Liver (tissue), 9 donors: ENCODE data around the gene LMF1. TPM values are rescaled to one million over a fixed set of nuclear protein-coding genes. Genes with fewer than 3 reads are reported as not detected.

Experiments used
- DNase-seq: peaks from one replicate; pipeline ENCODE4 v3.0.0-alpha.2; 2017; ENCODE audit warnings: low spot score
- H3K27ac ChIP-seq, 2 donors: one replicate each; pipeline ENCODE4 v1.7.0; 2013; ENCODE audit warnings: inconsistent platforms in 2 of 2, low read length in 2 of 2, control low read depth in 1 of 2, low read depth in 1 of 2, mild to moderate bottlenecking in 1 of 2
- H3K27me3 ChIP-seq, 4 donors: one replicate each; pipeline versions ENCODE4 v1.6.1 to v1.7.0; 2013; ENCODE audit warnings: low read length in 3 of 4, inconsistent platforms in 1 of 4, mild to moderate bottlenecking in 1 of 4, moderate library complexity in 1 of 4; ENCODE audit not compliant: control insufficient read depth in 4 of 4, insufficient read depth in 4 of 4
- H3K36me3 ChIP-seq, 4 donors: one replicate each; pipeline versions ENCODE4 v1.6.1 to v1.7.0; 2013; ENCODE audit warnings: low read length in 3 of 4, mild to moderate bottlenecking in 3 of 4, low read depth in 1 of 4, moderate library complexity in 1 of 4; ENCODE audit not compliant: control insufficient read depth in 4 of 4, insufficient read depth in 3 of 4
- H3K4me1 ChIP-seq, 4 donors: one replicate each; pipeline versions ENCODE4 v1.6.1 to v1.7.0; 2013; ENCODE audit warnings: low read length in 3 of 4, mild to moderate bottlenecking in 3 of 4, moderate library complexity in 1 of 4; ENCODE audit not compliant: control insufficient read depth in 4 of 4, insufficient read depth in 4 of 4
- H3K4me3 ChIP-seq, 3 donors: one replicate each; pipeline versions ENCODE4 v1.6.1 to v1.7.0; 2013; ENCODE audit warnings: low read length in 3 of 3, control low read depth in 1 of 3, low read depth in 1 of 3, mild to moderate bottlenecking in 1 of 3
- H3K9ac ChIP-seq, 2 donors: one replicate each; pipeline ENCODE4 v1.7.0; 2013; ENCODE audit warnings: low read length in 2 of 2, mild to moderate bottlenecking in 2 of 2, moderate library complexity in 2 of 2, control low read depth in 1 of 2, low read depth in 1 of 2
- H3K9me3 ChIP-seq, 4 donors: one replicate each; pipeline versions ENCODE4 v1.6.1 to v1.7.0; 2013; ENCODE audit warnings: low read length in 3 of 4; ENCODE audit not compliant: control insufficient read depth in 4 of 4
- ATF3 ChIP-seq: IDR thresholded peaks from 2 replicates; pipeline ENCODE4 v1.6.1; 2016; ENCODE audit warnings: antibody characterized with exemption
- CTCF ChIP-seq: fragments of 150-350 bp; IDR thresholded peaks from 2 replicates; pipeline ENCODE4 v1.5.1; 2017; ENCODE audit warnings: improper control_type of control experiment, low read depth, low read length; ENCODE audit not compliant: missing input control
- EGR1 ChIP-seq, 2 donors: IDR thresholded peaks; 2 replicates each; pipeline ENCODE4 v1.6.1; 2016 to 2018; ENCODE audit warnings: antibody characterized with exemption in 2 of 2, low read depth in 2 of 2
- FOXA1 ChIP-seq: IDR thresholded peaks from 2 replicates; pipeline ENCODE4 v1.6.1; 2016; ENCODE audit warnings: antibody characterized with exemption
- FOXA2 ChIP-seq: IDR thresholded peaks from 2 replicates; pipeline ENCODE4 v1.6.1; 2016; ENCODE audit warnings: antibody characterized with exemption
- GABPA ChIP-seq, 2 donors: IDR thresholded peaks in 1 of 2; conservative IDR thresholded peaks in 1 of 2; 2 replicates each; pipeline ENCODE4 v1.6.1; 2016; ENCODE audit warnings: antibody characterized with exemption in 2 of 2, mild to moderate bottlenecking in 1 of 2, moderate library complexity in 1 of 2
- HNF4A ChIP-seq, 2 donors: conservative IDR thresholded peaks; 2 replicates each; pipeline ENCODE4 v1.6.1; 2016; ENCODE audit warnings: antibody characterized with exemption in 2 of 2, mild to moderate bottlenecking in 2 of 2
- HNF4G ChIP-seq: IDR thresholded peaks from 2 replicates; pipeline ENCODE4 v1.6.1; 2016; ENCODE audit warnings: antibody characterized with exemption
- JUND ChIP-seq, 2 donors: IDR thresholded peaks; 2 replicates each; pipeline ENCODE4 v1.6.1; 2016; ENCODE audit warnings: antibody characterized with exemption in 2 of 2
- MAX ChIP-seq: IDR thresholded peaks from 2 replicates; pipeline ENCODE4 v1.6.1; 2016; ENCODE audit warnings: antibody characterized with exemption
- NR2F2 ChIP-seq: IDR thresholded peaks from 2 replicates; pipeline ENCODE4 v1.6.1; 2016; ENCODE audit warnings: antibody characterized with exemption
- RAD21 ChIP-seq, 2 donors: IDR thresholded peaks; 2 replicates each; pipeline ENCODE4 v1.6.1; 2016; ENCODE audit warnings: antibody characterized with exemption in 2 of 2, mild to moderate bottlenecking in 2 of 2
- REST ChIP-seq: IDR thresholded peaks from 2 replicates; pipeline ENCODE4 v1.6.1; 2016; ENCODE audit warnings: antibody characterized with exemption, mild to moderate bottlenecking
- RXRA ChIP-seq, 2 donors: IDR thresholded peaks; 2 replicates each; pipeline ENCODE4 v1.6.1; 2017 to 2018; ENCODE audit warnings: antibody characterized with exemption in 2 of 2, mild to moderate bottlenecking in 1 of 2
- SP1 ChIP-seq: IDR thresholded peaks from 2 replicates; pipeline ENCODE4 v1.6.1; 2018; ENCODE audit warnings: antibody characterized with exemption, mild to moderate bottlenecking
- TAF1 ChIP-seq: conservative IDR thresholded peaks from 2 replicates; pipeline ENCODE4 v1.6.1; 2016; ENCODE audit warnings: antibody characterized with exemption, mild to moderate bottlenecking
- YY1 ChIP-seq: IDR thresholded peaks from 2 replicates; pipeline ENCODE4 v1.6.1; 2016; ENCODE audit warnings: antibody characterized with exemption, mild to moderate bottlenecking
- ZBTB33 ChIP-seq: IDR thresholded peaks from 2 replicates; pipeline ENCODE4 v1.6.1; 2016; ENCODE audit warnings: antibody characterized with exemption
- WGBS: extraction: QIAGEN DNeasy Blood & Tissue Kit; methylation state at CpG from one replicate; pipeline ENCODE4 v1.1.7; 2013; 5-methylcytosine and 5-hydroxymethylcytosine counted together
- polyA plus RNA-seq, 2 donors: library from polyadenylated mRNA; stranded (reverse) in 1 of 2; unstranded in 1 of 2; fragments of 200-250 nt in 1 of 2; fragments of >200 nt in 1 of 2; fragmentation: Nextera tagmentation in 1 of 2; extraction: Ambion mirVana in 1 of 2; gene quantifications; one replicate each; pipeline versions ENCODE4 v1.2.1 to v1.2.3, GENCODE V29; 2013 to 2015
- total RNA-seq, 2 donors: library from RNA; depleted of rRNA; stranded (reverse); fragments of >200 nt; gene quantifications; one replicate each; pipeline ENCODE4 v1.2.3, GENCODE V29; 2014
- donor health status: healthy.
- donor health status: healthy.
- donor health status: healthy.
- donor health status: healthy.
- donor health status: healthy.

LMF1 gene
- total and polyA plus RNA-seq, 4 donors, result 8.8 to 24.3 (median 12.6) TPM

GRCh38 chr16:877242-878071, 93.3 kb downstream of the LMF1 start:
- Histone ChIP-seq H3K4me1 (no peaks in the 10 kb centered on the region), H3K9me3 (no peaks in the 10 kb centered on the region), H3K27me3 (no peaks in the 10 kb centered on the region), H3K9ac (no peak overlapping the region), H3K27ac (no peak overlapping the region), H3K4me3 (no peak overlapping the region), H3K36me3 (peaks cover 0 to 4% (median under 1%) of the 10 kb centered on the region in 4 donors)
- TF ChIP-seq RXRA (IDR thresholded peaks at IDR 0.05) (no peak), SP1 (no peak), ZBTB33 (no peak), HNF4A (conservative IDR thresholded peaks at IDR 0.05) (no peak), FOXA2 (no peak), NR2F2 (no peak), YY1 (no peak), JUND (IDR thresholded peaks at IDR 0.05) (no peak), HNF4G (no peak), RAD21 (IDR thresholded peaks at IDR 0.05) (no peak), FOXA1 (no peak), MAX (no peak), REST (no peak), ATF3 (no peak), GABPA (IDR thresholded peaks at IDR 0.05 in 1 of 2, conservative IDR thresholded peaks at IDR 0.05 in 1 of 2) (no peak)
- DNase-seq, result no peak
- WGBS, result 90% methylated on average over 31 of the region's 31 CpGs

- Histone ChIP-seq H3K4me3 (no peak overlapping the region), H3K9me3 (no peaks in the 10 kb centered on the region), H3K36me3 (peaks cover 0 to 4% (median 2%) of the 10 kb centered on the region in 4 donors), H3K27ac (no peak overlapping the region), H3K9ac (no peak overlapping the region), H3K27me3 (no peaks in the 10 kb centered on the region), H3K4me1 (no peaks in the 10 kb centered on the region)
- WGBS, result 95% methylated on average over 25 of the region's 25 CpGs
- DNase-seq, result no peak
- no peak for TF ChIP-seq NR2F2
- TF ChIP-seq YY1, result no peak
- no peak for TF ChIP-seq HNF4A (conservative IDR thresholded peaks at IDR 0.05)
- no peak for TF ChIP-seq EGR1 (IDR thresholded peaks at IDR 0.05; ENCODE audit: low read depth in 2 of 2)
- no peak for TF ChIP-seq GABPA (IDR thresholded peaks at IDR 0.05 in 1 of 2, conservative IDR thresholded peaks at IDR 0.05 in 1 of 2)
- no peak for TF ChIP-seq MAX
- TF ChIP-seq SP1, result no peak
- TF ChIP-seq TAF1, result no peak
- no peak for TF ChIP-seq CTCF
- no peak for TF ChIP-seq REST
- no peak for TF ChIP-seq JUND (IDR thresholded peaks at IDR 0.05)
- TF ChIP-seq FOXA1, result no peak
Observed at GRCh38 chr16:876523-877241, 94.1 kb downstream of the LMF1 start.
